Fibroblast of pulmonary artery (primary cell): ENCODE results near the gene ITPR1.

ENCODE experiments used
- DNase-seq: peaks from one replicate; pipeline ENCODE4 v3.0.0-alpha.2; 2010; ENCODE audit warnings: low read depth
- H3K4me3 ChIP-seq: replicated peaks from 2 replicates; pipeline ENCODE4 v1.5.1; 2011; ENCODE audit warnings: low read depth, mild to moderate bottlenecking, control low read depth, low read length, moderate library complexity
- CTCF ChIP-seq: IDR thresholded peaks from 2 replicates; pipeline ENCODE4 v1.5.1; 2011; ENCODE audit warnings: mild to moderate bottlenecking, control low read depth, low read length, inconsistent platforms; ENCODE audit errors: missing control alignments

Gene ITPR1

DNA sequence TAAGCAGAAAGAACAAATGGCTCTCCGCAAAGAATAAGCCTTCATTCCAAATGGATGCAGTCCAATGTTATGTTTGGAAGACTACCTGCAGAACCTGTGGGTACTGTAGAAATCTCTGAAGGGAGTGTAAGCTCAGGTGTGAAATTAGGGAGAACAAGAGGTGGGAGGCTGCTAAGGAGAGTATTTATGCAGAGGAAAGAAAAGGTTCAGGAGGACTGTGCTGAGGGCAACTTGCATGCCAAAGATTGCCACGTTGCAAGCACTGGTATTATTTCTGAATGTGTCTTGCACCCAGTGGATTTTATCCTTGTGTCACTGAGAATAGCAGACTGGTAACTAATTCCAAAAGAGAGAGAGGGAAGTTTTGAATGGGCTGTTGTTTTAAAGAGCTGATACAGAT lies 144.1 kb downstream of the ITPR1 start:
- TF ChIP-seq CTCF: no peak
- no peak overlapping the region for H3K4me3 ChIP-seq
- DNase-seq: no peak

DNA sequence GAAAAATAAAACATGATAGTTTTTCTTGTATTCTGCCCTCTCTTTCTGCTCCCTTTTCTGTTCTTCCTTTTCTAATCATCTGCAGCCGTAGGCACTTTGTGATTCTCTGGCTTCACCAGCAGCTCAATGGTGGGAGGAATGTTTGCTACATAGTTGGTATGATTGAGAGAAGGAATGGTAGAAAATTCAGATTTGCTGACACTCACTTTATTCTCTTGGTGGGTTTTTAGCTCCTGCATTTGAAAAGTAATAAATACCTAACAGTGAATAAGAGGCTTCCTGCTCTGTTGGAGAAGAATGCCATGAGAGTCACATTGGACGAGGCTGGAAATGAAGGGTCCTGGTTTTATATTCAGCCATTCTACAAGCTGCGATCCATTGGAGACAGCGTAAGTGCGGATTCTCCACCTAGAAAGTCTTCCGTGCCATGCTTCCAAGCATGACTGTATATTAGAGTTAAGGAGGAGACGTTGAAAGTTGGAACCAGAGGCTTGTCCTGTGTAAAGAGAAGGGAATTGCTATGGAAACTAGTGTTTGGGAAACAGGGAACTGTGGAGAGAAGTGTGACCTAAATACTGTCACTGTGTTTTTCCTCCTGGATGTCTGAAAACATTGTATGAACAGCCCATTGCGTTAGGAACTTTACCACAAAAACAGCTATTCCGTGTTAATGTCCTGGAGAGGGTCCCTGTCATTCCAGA lies 148.9 kb downstream of the ITPR1 start:
- H3K4me3 ChIP-seq: no peak overlapping the region
- TF ChIP-seq CTCF: no peak
- no peak for DNase-seq

DNA sequence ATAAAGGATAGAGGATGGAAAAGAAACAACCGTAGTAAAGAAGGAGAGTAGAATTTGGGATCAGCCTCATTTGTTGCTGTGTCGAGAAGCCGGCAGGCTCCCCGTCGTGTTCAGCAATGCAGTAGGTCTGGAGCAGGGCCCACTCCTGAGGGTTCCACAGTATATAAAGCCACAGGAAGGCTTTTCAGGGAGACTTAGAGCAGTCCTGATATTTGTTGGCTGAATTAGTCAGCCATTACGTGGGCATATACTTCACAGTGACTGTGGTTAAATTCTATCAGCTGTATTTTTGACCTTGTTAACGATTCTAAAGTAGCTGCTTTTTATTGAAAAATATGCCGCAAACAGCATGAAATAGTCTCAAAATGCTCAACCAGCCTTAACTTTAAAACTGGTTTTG lies 149.5 kb downstream of the ITPR1 start:
- no peak for DNase-seq
- H3K4me3 ChIP-seq: no peak overlapping the region
- no peak for TF ChIP-seq CTCF

- no peak for DNase-seq
- no peak for TF ChIP-seq CTCF
- H3K4me3 ChIP-seq: no peak overlapping the region
Observed at GRCh38 chr3:4643904-4644547, 150.9 kb downstream of the ITPR1 start.

- TF ChIP-seq CTCF: no peak
- DNase-seq: peak; percentile 10
- no peak overlapping the region for H3K4me3 ChIP-seq
Observed at GRCh38 chr3:4644951-4645350, 151.8 kb downstream of the ITPR1 start.

GRCh38 chr3:4645468-4645867 lies 152.3 kb downstream of the ITPR1 start:
- no peak overlapping the region for H3K4me3 ChIP-seq
- DNase-seq: no peak
- no peak for TF ChIP-seq CTCF

DNA sequence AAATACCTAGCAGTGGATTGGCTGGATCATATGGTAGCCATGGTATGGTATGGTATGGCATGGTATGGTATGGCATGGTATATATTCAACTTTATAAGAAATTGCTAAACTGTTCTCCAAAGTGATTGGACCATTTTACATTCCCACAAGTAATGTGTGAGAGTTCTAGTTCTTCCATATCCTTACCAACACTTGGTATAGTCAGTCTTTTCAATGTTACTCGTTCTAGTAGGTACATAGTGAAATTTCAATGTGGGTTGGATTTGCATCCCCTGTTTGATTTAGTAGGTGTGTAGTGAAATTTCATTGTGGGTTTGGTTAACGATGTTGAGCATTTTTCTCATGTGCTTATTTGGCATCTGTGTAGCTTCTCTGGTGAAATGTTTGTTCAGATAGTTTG lies 154.3 kb downstream of the ITPR1 start:
- TF ChIP-seq CTCF: no peak

More for the DNA sequence above, 154.3 kb downstream of the ITPR1 start:
- H3K4me3 ChIP-seq: no peak overlapping the region
- no peak for DNase-seq
